HepG2 (cell line): ENCODE measurements around the gene TMEM223. TPM values are rescaled to one million over a fixed set of nuclear protein-coding genes. Genes with fewer than 3 reads are reported as not detected.

Experiments
- ADNP ChIP-seq: sonication (generic); formaldehyde crosslinking; IDR thresholded peaks from 2 replicates; pipeline ENCODE4 v1.4.0; 2020; ENCODE audit warnings: missing genetic modification reagents
- AHR ChIP-seq: IDR thresholded peaks from 2 replicates; pipeline ENCODE4 v1.6.1; 2018; ENCODE audit warnings: missing genetic modification reagents, missing compliant biosample characterization
- ARNT2 ChIP-seq: sonication (generic); formaldehyde crosslinking; IDR thresholded peaks from 2 replicates; pipeline ENCODE4 v1.8.0; 2022; ENCODE audit warnings: mild to moderate bottlenecking, low read depth, missing genetic modification reagents, moderate library complexity
- BATF2 ChIP-seq: sonication (generic); formaldehyde crosslinking; IDR thresholded peaks from 2 replicates; pipeline ENCODE4 v1.8.0; 2022; ENCODE audit warnings: mild to moderate bottlenecking, missing genetic modification reagents, moderate library complexity
- CCDC6 ChIP-seq: sonication (generic); formaldehyde crosslinking; IDR thresholded peaks from 2 replicates; pipeline ENCODE4 v1.8.1; 2022; ENCODE audit warnings: mild to moderate bottlenecking, missing genetic modification reagents, moderate library complexity
- CTCF ChIP-seq: sonication (generic); formaldehyde crosslinking; IDR thresholded peaks from 2 replicates; pipeline ENCODE4 v1.5.0; 2020; ENCODE audit warnings: mild to moderate bottlenecking, missing genetic modification reagents, moderate library complexity
- E2F2 ChIP-seq: sonication (generic); formaldehyde crosslinking; IDR thresholded peaks from 2 replicates; pipeline ENCODE4 v1.4.0; 2020; ENCODE audit warnings: missing genetic modification reagents, borderline replicate concordance
- HNRNPH1 ChIP-seq: fragments of 200-400 bp; formaldehyde crosslinking; optimal IDR thresholded peaks from 2 replicates; pipeline ENCODE3; 2017; ENCODE audit warnings: mild to moderate bottlenecking, low read depth, low read length
- MIER2 ChIP-seq: IDR thresholded peaks from 2 replicates; pipeline ENCODE4 v1.6.1; 2016; ENCODE audit warnings: missing biosample characterization, missing genetic modification reagents
- ONECUT2 ChIP-seq: sonication (generic); formaldehyde crosslinking; IDR thresholded peaks from 2 replicates; pipeline ENCODE4 v1.4.0; 2020; ENCODE audit warnings: missing genetic modification reagents
- PHF8 ChIP-seq: sonication (generic); formaldehyde crosslinking; IDR thresholded peaks from 2 replicates; pipeline ENCODE4 v1.5.0; 2020; ENCODE audit warnings: missing genetic modification reagents
- PTBP1 ChIP-seq: fragments of 200-400 bp; formaldehyde crosslinking; IDR thresholded peaks from 2 replicates; pipeline ENCODE4 v1.6.1; 2018; ENCODE audit warnings: low read length, low read depth; ENCODE audit not compliant: poor library complexity, severe bottlenecking
- RFX1 ChIP-seq: fragments of 450-650 bp; IDR thresholded peaks from 2 replicates; pipeline ENCODE4 v1.6.1; 2017
- SAP130 ChIP-seq: IDR thresholded peaks from 2 replicates; pipeline ENCODE4 v1.6.1; 2016; ENCODE audit warnings: low read depth
- SIX4 ChIP-seq: sonication (generic); formaldehyde crosslinking; IDR thresholded peaks from 2 replicates; pipeline ENCODE4 v1.4.0; 2020; ENCODE audit warnings: missing genetic modification reagents
- STAG1 ChIP-seq: sonication (generic); formaldehyde crosslinking; IDR thresholded peaks from 2 replicates; pipeline ENCODE4 v1.4.0; 2020; ENCODE audit warnings: missing genetic modification reagents
- ZGPAT ChIP-seq: IDR thresholded peaks from 2 replicates; pipeline ENCODE4 v1.6.1; 2016; ENCODE audit warnings: mild to moderate bottlenecking
- ZMYM3 ChIP-seq: sonication (generic); formaldehyde crosslinking; IDR thresholded peaks from 2 replicates; pipeline ENCODE4 v1.5.1; 2020; ENCODE audit warnings: mild to moderate bottlenecking, missing genetic modification reagents
- ZNF224 ChIP-seq: sonication (generic); formaldehyde crosslinking; IDR thresholded peaks from 2 replicates; pipeline ENCODE4 v1.5.0; 2020; ENCODE audit warnings: mild to moderate bottlenecking, missing genetic modification reagents
- ZNF30 ChIP-seq: sonication (generic); formaldehyde crosslinking; IDR thresholded peaks from 2 replicates; pipeline ENCODE4 v1.5.0; 2020; ENCODE audit warnings: mild to moderate bottlenecking, missing genetic modification reagents
- ZNF337 ChIP-seq: sonication (generic); formaldehyde crosslinking; IDR thresholded peaks from 2 replicates; pipeline ENCODE4 v1.5.1; 2020; ENCODE audit warnings: missing genetic modification reagents, low read depth, mild to moderate bottlenecking, borderline replicate concordance
- ZNF550 ChIP-seq: sonication (generic); formaldehyde crosslinking; IDR thresholded peaks from 2 replicates; pipeline ENCODE4 v1.4.0; 2020; ENCODE audit warnings: mild to moderate bottlenecking, missing genetic modification reagents, borderline replicate concordance
- ZNF589 ChIP-seq: sonication (generic); formaldehyde crosslinking; conservative IDR thresholded peaks from 2 replicates; pipeline ENCODE4 v1.8.0; 2022; ENCODE audit warnings: mild to moderate bottlenecking, moderate library complexity, missing genetic modification reagents
- ZNF605 ChIP-seq: sonication (generic); formaldehyde crosslinking; IDR thresholded peaks from 2 replicates; pipeline ENCODE4 v1.8.0; 2022; ENCODE audit warnings: mild to moderate bottlenecking, missing genetic modification reagents
- ZNF749 ChIP-seq: sonication (generic); formaldehyde crosslinking; IDR thresholded peaks from 2 replicates; pipeline ENCODE4 v1.8.0; 2022; ENCODE audit warnings: mild to moderate bottlenecking, missing genetic modification reagents, moderate library complexity, borderline replicate concordance
- ZNF883 ChIP-seq: sonication (generic); formaldehyde crosslinking; IDR thresholded peaks from 2 replicates; pipeline ENCODE4 v1.5.1; 2020; ENCODE audit warnings: mild to moderate bottlenecking, missing genetic modification reagents; ENCODE audit errors: not compliant biosample characterization
- polyA plus RNA-seq, 8 experiments: library from polyadenylated mRNA; depleted of rRNA in 3 of 8; stranded (reverse) in 7 of 8; unstranded in 1 of 8; fragments of >200 nt; fragmentation: Illumina TruSeq in 4 of 8; extraction: Trizol in 4 of 8; gene quantifications; 2 replicates each; pipeline versions ENCODE4 v1.2.1 to v1.2.3, GENCODE V29; 2011 to 2016; ENCODE audit warnings: low read depth in 4 of 8, missing spikeins in 1 of 8, mixed read lengths in 1 of 8; ENCODE audit not compliant: insufficient read depth in 1 of 8
- total RNA-seq, 5 experiments: library from RNA; depleted of rRNA; stranded (reverse); fragments of >200 nt; fragmentation: Illumina TruSeq; extraction: Trizol; gene quantifications; 2 replicates each; pipeline ENCODE4 v1.2.3, GENCODE V29; 2016; ENCODE audit warnings: low read depth in 1 of 5

The TMEM223 gene
- total and polyA plus RNA-seq, 2 of the 13 experiments (the other 11 are each of a cell fraction or from before 2014, with no cell fraction given), result 19.5 to 24.9 TPM

GRCh38 chr11:62839050-62839945 lies 47.5 kb upstream of the TMEM223 start, which contains the start of gene WDR74 (continued):
- no peak for TF ChIP-seq E2F2 (CRISPR knock-in tag)
- TF ChIP-seq ZNF30 (CRISPR knock-in tag), result no peak
- no peak for TF ChIP-seq ADNP (CRISPR knock-in tag)
- no peak for TF ChIP-seq PTBP1
- peak; percentile 78; the same call in 1 of the 2 replicates for TF ChIP-seq MIER2 (CRISPR knock-in tag)
- TF ChIP-seq ZNF337 (CRISPR knock-in tag), result no peak
- 0 out of 2 replicates have a peak, but pooled peaks have one; percentile 84 for TF ChIP-seq AHR (CRISPR knock-in tag)
- TF ChIP-seq STAG1, result no peak
- TF ChIP-seq ONECUT2, result no peak
- 0 out of 2 replicates have a peak, but pooled peaks have one; percentile 47 for TF ChIP-seq BATF2 (CRISPR knock-in tag)
- TF ChIP-seq SAP130, result peak; percentile 100
- 0 out of 2 replicates have a peak, but pooled peaks have one; percentile 20 for TF ChIP-seq CCDC6 (CRISPR knock-in tag)
- 0 out of 2 replicates have a peak, but pooled peaks have one; percentile 52 for TF ChIP-seq ZNF589
- TF ChIP-seq CTCF (CRISPR knock-in tag), result peak; percentile 27; the same call in 1 of the 2 replicates
- no peak for TF ChIP-seq HNRNPH1
- no peak for TF ChIP-seq ZNF749 (CRISPR knock-in tag)
- peak; percentile 87 for TF ChIP-seq ZGPAT
- TF ChIP-seq ZNF550 (CRISPR knock-in tag), result 0 out of 2 replicates have a peak, but pooled peaks have one; percentile 76
- TF ChIP-seq ZNF605 (CRISPR knock-in tag), result peak; percentile 90
- TF ChIP-seq ZNF224 (CRISPR knock-in tag), result peak; percentile 95; the same call in 1 of the 2 replicates
- no peak for TF ChIP-seq ZNF883
- TF ChIP-seq SIX4 (CRISPR knock-in tag), result peak; percentile 59; the same call in 1 of the 2 replicates
- TF ChIP-seq PHF8, result peak; percentile 93
- TF ChIP-seq RFX1, result no peak
- TF ChIP-seq ARNT2 (CRISPR knock-in tag), result peak; percentile 64
- TF ChIP-seq ZMYM3 (CRISPR knock-in tag), result no peak
